PC-9 (cell line): ENCODE data around the gene SIRT3. TPM values are rescaled to one million over a fixed set of nuclear protein-coding genes. Genes with fewer than 3 reads are reported as not detected.

Source experiments
- BruUV-seq: library from RNA; stranded (reverse); fragments of 400-500 nt; replicated peaks from 2 replicates; lab custom pipeline; 2021; lab: Mats Ljungman, UMichigan
- CTCF ChIA-PET: fragments of 300-600 bp; sonication (Branson Sonifier 250); formaldehyde crosslinking; loops from one replicate; lab custom pipeline; 2022; ENCODE audit warnings: antibody characterized with exemption; lab: Charles Lee
- POLR2A ChIA-PET: fragments of 300-600 bp; sonication (Branson Sonifier 250); formaldehyde crosslinking; loops from one replicate; lab custom pipeline; 2022; ENCODE audit warnings: antibody characterized with exemption; ENCODE audit not compliant: unreplicated experiment; lab: Charles Lee
- DNase-seq, 2 experiments: peaks; one replicate each; pipeline versions ENCODE4 v3.0.0 to v3.0.0-alpha.2; 2015 to 2022; ENCODE audit warnings: mixed read lengths in 1 of 2
- H2AFZ ChIP-seq: fragments of 200-600 bp; sonication (generic); 2 replicates; pipeline ENCODE4 v1.8.1; 2017; ENCODE audit warnings: antibody characterized with exemption
- H3F3A ChIP-seq: fragments of 200-600 bp; sonication (generic); 2 replicates; pipeline ENCODE4 v1.8.1; 2017; ENCODE audit warnings: antibody characterized with exemption, mild to moderate bottlenecking, low read depth; ENCODE audit not compliant: insufficient read depth
- H3K27ac ChIP-seq: fragments of 200-600 bp; sonication (generic); 2 replicates; pipeline ENCODE4 v1.6.1; 2016; ENCODE audit warnings: mixed run types
- H3K27me3 ChIP-seq: fragments of 200-600 bp; sonication (generic); 2 replicates; pipeline ENCODE4 v1.6.1; 2016; ENCODE audit warnings: low read depth, mixed run types; ENCODE audit not compliant: insufficient read depth
- H3K36me3 ChIP-seq: fragments of 200-600 bp; sonication (generic); 2 replicates; pipeline ENCODE4 v1.6.1; 2016; ENCODE audit warnings: low read depth, mixed run types
- H3K4me1 ChIP-seq: fragments of 200-600 bp; sonication (generic); replicated peaks from 2 replicates; pipeline ENCODE4 v1.6.1; 2016; ENCODE audit warnings: mixed run types; ENCODE audit not compliant: insufficient read depth
- H3K4me2 ChIP-seq: fragments of 200-600 bp; sonication (generic); 2 replicates; pipeline ENCODE4 v1.6.1; 2017; ENCODE audit warnings: mixed run types
- H3K4me3 ChIP-seq: fragments of 200-600 bp; sonication (generic); 2 replicates; pipeline ENCODE4 v1.6.1; 2016; ENCODE audit warnings: mixed run types
- H3K79me2 ChIP-seq: fragments of 200-600 bp; sonication (generic); 2 replicates; pipeline ENCODE4 v1.6.1; 2017; ENCODE audit warnings: low read depth, mixed run types
- H3K9me2 ChIP-seq: fragments of 200-600 bp; sonication (generic); 2 replicates; pipeline ENCODE4 v1.8.1; 2017; ENCODE audit warnings: mild to moderate bottlenecking; ENCODE audit not compliant: insufficient read depth
- H3K9me3 ChIP-seq: fragments of 200-600 bp; sonication (generic); 2 replicates; pipeline ENCODE4 v1.8.1; 2016; ENCODE audit warnings: low read depth; ENCODE audit not compliant: insufficient read depth
- H4K20me1 ChIP-seq: fragments of 200-600 bp; sonication (generic); 2 replicates; pipeline ENCODE4 v1.8.1; 2017; ENCODE audit not compliant: insufficient read depth
- CTCF ChIP-seq: fragments of 200-600 bp; sonication (generic); conservative IDR thresholded peaks from 2 replicates; pipeline ENCODE4 v1.6.1; 2017; ENCODE audit warnings: mixed run types, antibody characterized with exemption, mild to moderate bottlenecking, moderate library complexity
- EZH2 ChIP-seq: fragments of 200-600 bp; sonication (generic); IDR thresholded peaks from 2 replicates; pipeline ENCODE4 v1.8.0; 2017; ENCODE audit warnings: antibody characterized with exemption, low read depth
- intact Hi-C: fragments of 100-400 bp; cut with micrococcal nuclease; formaldehyde crosslinking; loops from one replicate; pipeline ENCODE4 v1.10.0; 2022; ENCODE audit not compliant: unreplicated experiment
- total RNA-seq: library from RNA; stranded (reverse); gene quantifications from 2 replicates; pipeline ENCODE4 v1.2.3, GENCODE V29; 2021

SIRT3 gene
- total RNA-seq, 1 experiment from 2014 or later: 26.0 TPM

- no peaks in the 10 kb centered on the region for H3F3A ChIP-seq
Observed at GRCh38 chr11:285021-285893, 49.1 kb upstream of the SIRT3 start.

GRCh38 chr11:284105-285020 is 48.2 kb upstream of the SIRT3 start:
- ChIA-PET CTCF (no interaction called here), POLR2A (interaction anchor here (0.6 kb wide), 1 partner anchor 108 kb away, joined by 4 read pairs; no protein-coding TSS in a partner anchor)
- no peaks in the 10 kb centered on the region for H3K4me1 ChIP-seq
- no TSS peak for BruUV-seq
- H3K9me3 ChIP-seq: no peaks in the 10 kb centered on the region
- H3K4me2 ChIP-seq: no peak overlapping the region
- intact Hi-C loops: no loop called here
- no peaks in the 10 kb centered on the region for H3F3A ChIP-seq
- no peak overlapping the region for H3K4me3 ChIP-seq
- H3K79me2 ChIP-seq: no peaks in the 10 kb centered on the region
- no peaks in the 10 kb centered on the region for H4K20me1 ChIP-seq
- H2AFZ ChIP-seq: no peak overlapping the region
- H3K36me3 ChIP-seq: no peaks in the 10 kb centered on the region
- no peak overlapping the region for H3K27ac ChIP-seq
- no peaks in the 10 kb centered on the region for H3K9me2 ChIP-seq
- no peak for DNase-seq
- TF ChIP-seq EZH2 (no peak), CTCF (no peak)
- H3K27me3 ChIP-seq: no peaks in the 10 kb centered on the region

More at GRCh38 chr11:285021-285893, 49.1 kb upstream of the SIRT3 start:
- no peaks in the 10 kb centered on the region for H3K79me2 ChIP-seq
- H3K4me2 ChIP-seq: no peak overlapping the region
- H2AFZ ChIP-seq: no peak overlapping the region
- POLR2A ChIA-PET: interaction anchor here (0.6 kb wide), 1 partner anchor 107 kb away, joined by 4 read pairs; no protein-coding TSS in a partner anchor
- intact Hi-C loops: no loop called here
- no TSS peak for BruUV-seq
- no peaks in the 10 kb centered on the region for H3K36me3 ChIP-seq
- no peaks in the 10 kb centered on the region for H3K27me3 ChIP-seq
- H3K9me3 ChIP-seq: no peaks in the 10 kb centered on the region
- H4K20me1 ChIP-seq: no peaks in the 10 kb centered on the region
- H3K9me2 ChIP-seq: no peaks in the 10 kb centered on the region
- no peaks in the 10 kb centered on the region for H3K4me1 ChIP-seq
- no peak for DNase-seq
- no peak overlapping the region for H3K4me3 ChIP-seq
- no peak for TF ChIP-seq EZH2
- TF ChIP-seq CTCF: no peak
- no peak overlapping the region for H3K27ac ChIP-seq
- CTCF ChIA-PET: interaction anchor here (0.7 kb wide), 1 partner anchor 78 kb away, joined by 14 read pairs; no protein-coding TSS in a partner anchor

- Histone ChIP-seq H3K9me3 (no peaks in the 10 kb centered on the region), H3K4me2 (no peak overlapping the region), H2AFZ (no peak overlapping the region), H3K4me3 (no peak overlapping the region), H3K27me3 (no peaks in the 10 kb centered on the region), H4K20me1 (no peaks in the 10 kb centered on the region), H3K27ac (no peak overlapping the region), H3K4me1 (no peaks in the 10 kb centered on the region), H3K36me3 (no peaks in the 10 kb centered on the region), H3F3A (no peaks in the 10 kb centered on the region), H3K9me2 (no peaks in the 10 kb centered on the region), H3K79me2 (no peaks in the 10 kb centered on the region)
- no peak for DNase-seq
- POLR2A ChIA-PET: interaction anchor here (0.7 kb wide), 1 partner anchor 33 kb away, joined by 11 read pairs; no protein-coding TSS in a partner anchor
- TF ChIP-seq EZH2 (no peak), CTCF (no peak)
- BruUV-seq: no TSS peak
- CTCF ChIA-PET: no interaction called here
- intact Hi-C loops: no loop called here
Observed at GRCh38 chr11:283405-284104, 47.4 kb upstream of the SIRT3 start.
